ENCODE measurements around the gene MIOS.

The MIOS gene

DNA sequence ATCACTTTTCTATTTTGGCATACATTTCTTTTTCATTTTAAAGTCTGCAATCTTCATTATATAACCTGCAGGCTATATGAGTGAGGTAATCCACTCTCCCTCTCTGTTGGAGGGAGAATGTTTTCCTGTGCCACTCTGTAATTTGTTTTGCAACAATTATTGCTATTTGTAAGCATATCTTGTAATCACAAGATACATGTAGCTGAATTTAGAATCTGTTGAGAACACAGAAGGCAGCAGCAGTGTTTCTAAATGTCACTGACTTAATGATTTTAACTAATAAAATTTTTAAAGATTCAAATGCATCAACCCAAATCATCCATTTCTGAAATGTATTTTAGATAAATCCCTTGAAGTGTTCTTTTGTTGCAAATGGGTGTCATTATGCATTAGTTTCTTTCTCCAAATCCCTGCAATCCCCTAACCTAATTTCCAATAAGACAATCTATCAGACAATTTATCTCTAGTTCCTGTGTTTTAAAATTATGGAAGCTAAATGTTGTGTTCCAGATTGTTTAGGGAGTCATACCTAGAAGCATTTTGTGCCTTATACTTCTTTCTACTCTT, 54.0 kb downstream of the MIOS start:
- no peak for TF ChIP-seq ZFX (IDR thresholded peaks at IDR 0.05)
- TF ChIP-seq, protein P1, sequence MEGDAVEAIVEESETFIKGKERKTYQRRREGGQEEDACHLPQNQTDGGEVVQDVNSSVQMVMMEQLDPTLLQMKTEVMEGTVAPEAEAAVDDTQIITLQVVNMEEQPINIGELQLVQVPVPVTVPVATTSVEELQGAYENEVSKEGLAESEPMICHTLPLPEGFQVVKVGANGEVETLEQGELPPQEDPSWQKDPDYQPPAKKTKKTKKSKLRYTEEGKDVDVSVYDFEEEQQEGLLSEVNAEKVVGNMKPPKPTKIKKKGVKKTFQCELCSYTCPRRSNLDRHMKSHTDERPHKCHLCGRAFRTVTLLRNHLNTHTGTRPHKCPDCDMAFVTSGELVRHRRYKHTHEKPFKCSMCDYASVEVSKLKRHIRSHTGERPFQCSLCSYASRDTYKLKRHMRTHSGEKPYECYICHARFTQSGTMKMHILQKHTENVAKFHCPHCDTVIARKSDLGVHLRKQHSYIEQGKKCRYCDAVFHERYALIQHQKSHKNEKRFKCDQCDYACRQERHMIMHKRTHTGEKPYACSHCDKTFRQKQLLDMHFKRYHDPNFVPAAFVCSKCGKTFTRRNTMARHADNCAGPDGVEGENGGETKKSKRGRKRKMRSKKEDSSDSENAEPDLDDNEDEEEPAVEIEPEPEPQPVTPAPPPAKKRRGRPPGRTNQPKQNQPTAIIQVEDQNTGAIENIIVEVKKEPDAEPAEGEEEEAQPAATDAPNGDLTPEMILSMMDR (conservative IDR thresholded peaks at IDR 0.05), result no peak
- no peak overlapping the region for H3K27ac ChIP-seq

DNA sequence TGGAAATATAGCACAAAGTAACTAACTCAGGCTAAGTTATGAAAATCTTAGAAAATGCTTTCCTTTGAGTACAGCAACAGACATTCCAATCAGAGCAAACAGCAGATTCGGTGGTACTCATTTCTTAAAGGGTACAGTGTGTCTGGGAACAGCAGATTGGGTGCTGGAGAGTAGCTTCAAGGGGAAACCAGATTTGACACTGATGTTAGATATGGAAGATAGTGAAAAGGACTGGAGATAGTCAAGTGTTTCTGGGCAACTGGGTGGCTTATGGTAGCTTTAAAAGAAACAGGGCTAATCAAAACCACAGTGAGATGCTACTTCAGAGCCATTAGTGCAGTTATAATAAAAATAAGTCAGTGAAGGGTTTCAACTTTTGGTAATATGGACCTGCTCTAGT, 61.8 kb downstream of the MIOS start:
- no peak overlapping the region for H3K27ac ChIP-seq
- TF ChIP-seq ZFX (IDR thresholded peaks at IDR 0.05), result no peak
- TF ChIP-seq, protein P1 (conservative IDR thresholded peaks at IDR 0.05), result no peak

DNA sequence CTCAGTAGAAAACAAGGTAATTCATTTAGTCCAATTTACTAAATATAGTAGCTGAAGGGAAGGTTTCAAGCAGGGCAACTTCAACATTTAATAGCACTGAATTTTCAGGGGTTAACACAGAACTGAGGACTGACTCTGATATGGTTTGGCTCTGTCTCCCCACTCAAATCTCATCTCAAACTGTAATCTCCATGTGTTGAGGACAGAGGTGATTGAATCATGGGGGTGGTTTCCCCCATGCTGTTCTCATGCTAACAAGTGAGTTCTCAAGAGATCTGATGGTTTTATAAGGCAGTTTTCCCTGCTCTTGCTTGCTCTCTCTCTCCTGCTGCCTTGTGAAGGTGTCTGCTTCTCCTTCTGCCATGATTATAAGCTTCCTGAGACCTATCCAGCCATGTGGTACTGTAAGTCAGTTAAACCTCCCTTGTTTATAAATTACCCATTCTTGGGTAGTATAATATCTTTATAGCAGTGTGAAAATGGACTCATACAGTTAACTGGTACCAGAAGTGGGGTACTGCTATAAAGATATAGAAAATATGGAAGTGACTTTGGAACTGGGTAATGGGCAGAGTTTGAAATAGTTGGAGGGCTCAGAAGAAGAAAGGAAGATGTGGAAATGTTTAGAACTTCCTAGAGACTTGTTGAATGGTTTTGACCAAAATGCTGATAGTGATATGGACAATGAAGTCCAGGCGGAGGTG, 64.1 kb downstream of the MIOS start:
- no peak overlapping the region for H3K27ac ChIP-seq
- TF ChIP-seq, protein P1 (conservative IDR thresholded peaks at IDR 0.05), result no peak
- no peak for TF ChIP-seq ZFX (IDR thresholded peaks at IDR 0.05)

DNA sequence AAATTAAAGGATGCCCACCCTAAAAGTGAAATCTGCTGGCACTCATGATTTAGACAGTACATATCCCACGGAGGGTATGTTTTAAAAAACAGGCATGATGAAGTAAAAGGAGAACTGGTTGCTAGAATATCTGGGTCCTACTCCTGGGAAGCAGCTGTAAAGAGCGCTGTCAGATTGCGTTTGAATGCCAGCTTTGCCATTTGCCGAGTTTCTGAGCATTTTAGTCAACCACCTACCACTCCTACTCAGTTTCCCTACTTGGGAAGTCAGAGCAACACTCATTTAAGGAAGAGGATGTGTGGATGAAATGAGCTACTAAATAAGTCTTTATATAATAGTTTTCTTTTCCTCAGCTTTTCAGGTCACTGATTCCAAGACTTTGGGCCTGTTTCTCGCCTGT, 72.7 kb downstream of the MIOS start:
- H3K27ac ChIP-seq, result peak overlapping the region; percentile 84; the same call in 1 of the 2 replicates

DNA sequence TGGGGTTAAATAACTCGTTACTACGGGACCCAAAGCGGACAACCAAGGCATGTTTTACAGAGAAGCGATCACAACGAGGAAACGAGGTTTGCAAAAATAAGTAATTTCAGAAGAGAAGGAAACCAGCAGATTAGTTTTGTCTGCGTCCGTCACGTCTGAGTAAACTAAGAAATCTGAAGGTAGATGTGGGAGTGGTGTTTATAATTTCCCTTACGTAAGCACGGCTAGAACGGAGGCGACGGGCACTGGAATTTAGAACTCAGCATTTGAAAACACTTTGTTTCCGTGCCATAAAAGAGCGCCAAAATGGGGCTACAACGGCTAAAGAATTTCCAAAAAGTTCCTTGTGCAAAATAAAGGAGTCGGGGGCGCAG, 73.2 kb downstream of the MIOS start:
- H3K27ac ChIP-seq, result peak overlapping the region; percentile 84
- TF ChIP-seq, protein P1 (conservative IDR thresholded peaks at IDR 0.05), result no peak
- no peak for TF ChIP-seq ZFX (IDR thresholded peaks at IDR 0.05)

More for the DNA sequence above, 72.7 kb downstream of the MIOS start:
- TF ChIP-seq, protein P1 (conservative IDR thresholded peaks at IDR 0.05), result no peak
- TF ChIP-seq ZFX (IDR thresholded peaks at IDR 0.05), result no peak

DNA sequence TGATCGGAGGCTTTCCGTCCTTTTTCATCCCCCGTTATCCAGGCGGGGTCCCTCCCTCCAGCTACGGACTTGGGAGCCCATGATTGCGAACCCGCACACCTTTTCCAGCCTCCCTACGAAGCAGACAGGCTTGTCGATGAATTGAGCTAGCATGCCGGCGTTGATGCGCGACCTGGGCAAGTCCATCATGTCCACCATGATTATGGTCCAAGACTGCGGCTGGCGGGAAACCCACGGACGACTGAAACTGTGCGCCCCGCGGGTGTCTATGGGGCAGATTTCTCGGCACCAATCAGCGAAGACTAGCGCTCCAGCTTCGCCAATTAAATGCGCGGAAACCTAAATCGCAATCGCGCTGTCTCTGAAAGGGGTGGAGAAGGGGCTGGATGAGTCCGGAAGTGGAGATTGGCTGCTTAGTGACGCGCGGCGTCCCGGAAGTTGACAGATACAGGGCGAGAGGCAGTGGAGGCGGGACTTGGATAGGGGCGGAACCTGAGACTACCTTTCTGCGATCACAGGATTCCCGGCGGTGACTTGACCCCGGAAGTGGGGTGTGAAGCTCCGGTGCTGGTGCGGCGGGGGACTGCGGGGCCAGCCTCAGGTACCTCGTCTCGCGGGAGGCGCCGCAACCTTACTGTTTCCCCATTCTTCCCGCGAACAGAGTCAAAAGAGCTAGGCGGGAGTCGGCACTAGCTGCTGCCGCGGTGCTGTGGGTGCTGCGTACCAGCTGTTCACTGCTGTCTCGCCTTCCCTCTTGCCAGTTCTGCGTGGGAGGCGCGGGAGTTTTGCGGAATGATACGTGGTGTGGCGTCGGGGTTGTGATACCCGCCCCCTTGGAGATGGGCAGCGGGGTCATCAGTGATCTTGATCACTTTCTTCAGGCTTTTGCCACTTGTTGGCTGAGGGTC, 73.8 kb downstream of the MIOS start, which contains the start of gene UMAD1:
UMAD1 (plus strand) TSS at position 532 of the 908 bp plus-strand sequence. CDS start 32,620 bp downstream, outside the sequence.
- TF ChIP-seq, protein P1 (conservative IDR thresholded peaks at IDR 0.05), result no peak
- no peak for TF ChIP-seq ZFX (IDR thresholded peaks at IDR 0.05)
- H3K27ac ChIP-seq, result peak within 1 kb of the TSS; percentile 84

All from C4-2B (cell line).